Effector memory CD4-positive, alpha-beta T cell (primary cell): Measurements from ENCODE around the gene PNPLA8.

Source experiments
- DNase-seq, 3 donors: peaks; one replicate each; pipeline ENCODE4 v3.0.0-alpha.2; 2020
- H3K27ac ChIP-seq: 2 replicates; pipeline ENCODE4 v1.7.0; 2013; ENCODE audit warnings: mild to moderate bottlenecking, low read length, moderate library complexity; ENCODE audit not compliant: insufficient read depth, poor library complexity, severe bottlenecking
- H3K27me3 ChIP-seq: replicated peaks from 2 replicates; pipeline ENCODE4 v1.7.0; 2013; ENCODE audit warnings: mild to moderate bottlenecking, low read length; ENCODE audit not compliant: insufficient read depth, control insufficient read depth, poor library complexity, severe bottlenecking
- H3K36me3 ChIP-seq: 2 replicates; pipeline ENCODE4 v1.7.0; 2013; ENCODE audit warnings: mild to moderate bottlenecking, low read length, moderate library complexity; ENCODE audit not compliant: control insufficient read depth, insufficient read depth
- H3K4me1 ChIP-seq: 2 replicates; pipeline ENCODE4 v1.7.0; 2013; ENCODE audit warnings: low read length, mild to moderate bottlenecking; ENCODE audit not compliant: control insufficient read depth, insufficient read depth, poor library complexity, severe bottlenecking
- H3K4me3 ChIP-seq: 2 replicates; pipeline ENCODE4 v1.7.0; 2013; ENCODE audit warnings: low read length, low read depth, mild to moderate bottlenecking; ENCODE audit not compliant: insufficient read depth, poor library complexity, severe bottlenecking
- H3K9me3 ChIP-seq: 2 replicates; pipeline ENCODE4 v1.7.0; 2013; ENCODE audit warnings: mild to moderate bottlenecking, low read length, moderate library complexity; ENCODE audit not compliant: control insufficient read depth
- total RNA-seq, 3 donors: gene quantifications; one replicate each; lab custom pipeline; 2026; lab: John Stamatoyannopoulos, UW

The PNPLA8 gene, protein sequence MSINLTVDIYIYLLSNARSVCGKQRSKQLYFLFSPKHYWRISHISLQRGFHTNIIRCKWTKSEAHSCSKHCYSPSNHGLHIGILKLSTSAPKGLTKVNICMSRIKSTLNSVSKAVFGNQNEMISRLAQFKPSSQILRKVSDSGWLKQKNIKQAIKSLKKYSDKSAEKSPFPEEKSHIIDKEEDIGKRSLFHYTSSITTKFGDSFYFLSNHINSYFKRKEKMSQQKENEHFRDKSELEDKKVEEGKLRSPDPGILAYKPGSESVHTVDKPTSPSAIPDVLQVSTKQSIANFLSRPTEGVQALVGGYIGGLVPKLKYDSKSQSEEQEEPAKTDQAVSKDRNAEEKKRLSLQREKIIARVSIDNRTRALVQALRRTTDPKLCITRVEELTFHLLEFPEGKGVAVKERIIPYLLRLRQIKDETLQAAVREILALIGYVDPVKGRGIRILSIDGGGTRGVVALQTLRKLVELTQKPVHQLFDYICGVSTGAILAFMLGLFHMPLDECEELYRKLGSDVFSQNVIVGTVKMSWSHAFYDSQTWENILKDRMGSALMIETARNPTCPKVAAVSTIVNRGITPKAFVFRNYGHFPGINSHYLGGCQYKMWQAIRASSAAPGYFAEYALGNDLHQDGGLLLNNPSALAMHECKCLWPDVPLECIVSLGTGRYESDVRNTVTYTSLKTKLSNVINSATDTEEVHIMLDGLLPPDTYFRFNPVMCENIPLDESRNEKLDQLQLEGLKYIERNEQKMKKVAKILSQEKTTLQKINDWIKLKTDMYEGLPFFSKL
- total RNA-seq, result 76.5 to 117 (median 89.9) reads per million in 3 donors

DNA sequence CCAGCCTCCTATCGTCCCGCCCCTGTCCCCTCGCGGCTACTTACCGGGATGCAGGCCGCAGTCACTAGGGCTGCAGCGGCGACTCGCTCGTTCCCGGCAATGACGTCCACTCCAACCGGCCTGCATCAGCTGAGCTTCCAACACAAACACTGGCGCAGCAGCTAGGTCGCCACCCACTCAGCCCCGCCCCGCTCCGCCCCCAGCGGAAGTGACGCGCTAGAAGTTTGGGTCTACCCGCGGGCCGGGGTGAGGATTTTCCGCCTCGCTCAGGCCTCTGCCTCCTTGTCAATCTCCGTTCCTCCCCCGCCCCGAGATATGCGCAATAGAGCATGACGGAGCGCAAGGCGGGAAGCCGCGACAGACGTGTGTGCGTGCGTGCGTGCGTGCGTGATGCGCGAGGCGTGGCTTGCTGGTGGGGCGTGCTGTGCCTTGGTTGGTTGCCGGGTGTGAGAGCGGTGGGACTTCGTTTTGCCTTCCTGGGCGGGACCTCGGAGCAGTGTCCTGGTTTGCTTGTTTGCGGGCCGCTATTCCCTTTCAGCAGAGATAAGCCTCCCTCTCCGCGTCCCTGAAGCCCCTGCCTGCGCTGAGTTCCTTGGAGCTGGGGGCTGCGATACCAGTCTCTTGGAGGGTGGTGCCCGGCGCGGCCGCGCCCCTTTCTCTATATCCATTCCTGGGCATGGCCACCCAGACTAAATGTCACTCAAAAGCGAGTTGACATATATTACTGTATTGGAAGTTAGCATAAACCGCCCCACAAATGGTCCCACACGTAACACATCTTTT, at the start of gene PNPLA8:
Gene PNPLA8 (minus strand): TSS at position 151 of the 783 bp plus-strand sequence. CDS start 10,644 bp downstream, outside the sequence.
- Histone ChIP-seq H3K4me1 (peaks cover 6% of the 10 kb centered on the region), H3K27ac (peak within 1 kb of the TSS; percentile 97), H3K4me3 (peak within 1 kb of the TSS; percentile 86), H3K36me3 (no peaks in the 10 kb centered on the region), H3K27me3 (no peaks in the 10 kb centered on the region), H3K9me3 (no peaks in the 10 kb centered on the region)
- peak; percentile 99 to 100 (median 100) for DNase-seq

GRCh38 chr7:108575156-108575555, 49.2 kb upstream of the PNPLA8 start:
- no peak overlapping the region for H3K4me3 ChIP-seq
- peaks cover 6% of the 10 kb centered on the region for H3K4me1 ChIP-seq
- no peaks in the 10 kb centered on the region for H3K27me3 ChIP-seq
- H3K9me3 ChIP-seq, result no peaks in the 10 kb centered on the region
- H3K36me3 ChIP-seq, result peaks cover 39% of the 10 kb centered on the region
- DNase-seq, result no peak
- no peak overlapping the region for H3K27ac ChIP-seq

- Histone ChIP-seq H3K4me1 (peaks cover 15% of the 10 kb centered on the region), H3K4me3 (no peak overlapping the region), H3K27me3 (no peaks in the 10 kb centered on the region), H3K36me3 (peaks cover 26% of the 10 kb centered on the region), H3K9me3 (no peaks in the 10 kb centered on the region), H3K27ac (no peak overlapping the region)
- no peak for DNase-seq
Observed at GRCh38 chr7:108572480-108572879, 46.5 kb upstream of the PNPLA8 start.

- peaks cover 23% of the 10 kb centered on the region for H3K36me3 ChIP-seq
- peaks cover 15% of the 10 kb centered on the region for H3K4me1 ChIP-seq
- peak overlapping the region; percentile 75 for H3K4me3 ChIP-seq
- peak; percentile 23 to 42 (median 42) for DNase-seq
- no peaks in the 10 kb centered on the region for H3K9me3 ChIP-seq
- peak overlapping the region; percentile 99 for H3K27ac ChIP-seq
- H3K27me3 ChIP-seq, result no peaks in the 10 kb centered on the region
Observed at GRCh38 chr7:108570146-108570755, 44.3 kb upstream of the PNPLA8 start.

GRCh38 chr7:108569381-108570145, 43.6 kb upstream of the PNPLA8 start, which contains the start of the genes DNAJB9 and THAP5:
Gene DNAJB9 (plus strand): TSS chr7:108569874. CDS start chr7:108571727, 1,853 bp downstream.
Gene THAP5 (minus strand): TSS chr7:108569706. CDS start chr7:108569569, 137 bp downstream.
- peak within 1 kb of the TSS; percentile 99 for H3K27ac ChIP-seq
- no peaks in the 10 kb centered on the region for H3K27me3 ChIP-seq
- H3K9me3 ChIP-seq, result no peaks in the 10 kb centered on the region
- peaks cover 15% of the 10 kb centered on the region for H3K4me1 ChIP-seq
- peak; percentile 99 to 100 (median 100) for DNase-seq
- peaks cover 21% of the 10 kb centered on the region for H3K36me3 ChIP-seq
- peak within 1 kb of the TSS; percentile 75 for H3K4me3 ChIP-seq

- H3K4me1 ChIP-seq, result peaks cover 15% of the 10 kb centered on the region
- H3K36me3 ChIP-seq, result peaks cover 21% of the 10 kb centered on the region
- H3K27ac ChIP-seq, result peak overlapping the region; percentile 99
- no peak for DNase-seq
- H3K4me3 ChIP-seq, result peak overlapping the region; percentile 75
- no peaks in the 10 kb centered on the region for H3K9me3 ChIP-seq
- no peaks in the 10 kb centered on the region for H3K27me3 ChIP-seq
Observed at GRCh38 chr7:108568801-108569380, 43.0 kb upstream of the PNPLA8 start.

DNA sequence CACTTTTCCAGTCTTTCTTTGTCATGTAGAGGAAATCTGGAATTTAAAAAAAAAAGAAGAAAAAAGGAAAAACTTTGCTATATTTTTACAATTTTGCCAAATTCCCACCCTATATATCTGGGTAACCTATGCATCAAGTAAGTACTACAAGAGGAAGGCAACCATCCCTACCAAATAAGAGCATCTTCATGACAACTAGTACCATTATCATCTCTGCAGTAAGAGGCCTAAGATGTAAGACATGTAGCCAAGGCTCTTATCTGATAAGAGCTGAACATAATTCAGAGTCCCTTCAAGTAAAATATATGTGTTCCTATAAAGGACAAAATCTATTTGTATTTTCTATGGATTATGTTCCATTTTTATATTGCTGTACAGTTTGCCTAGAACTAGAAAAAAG, 40.1 kb upstream of the PNPLA8 start:
- peaks cover 10% of the 10 kb centered on the region for H3K4me1 ChIP-seq
- H3K27ac ChIP-seq, result no peak overlapping the region
- peaks cover 10% of the 10 kb centered on the region for H3K36me3 ChIP-seq
- H3K4me3 ChIP-seq, result no peak overlapping the region
- no peaks in the 10 kb centered on the region for H3K9me3 ChIP-seq
- H3K27me3 ChIP-seq, result no peaks in the 10 kb centered on the region
- no peak for DNase-seq

DNA sequence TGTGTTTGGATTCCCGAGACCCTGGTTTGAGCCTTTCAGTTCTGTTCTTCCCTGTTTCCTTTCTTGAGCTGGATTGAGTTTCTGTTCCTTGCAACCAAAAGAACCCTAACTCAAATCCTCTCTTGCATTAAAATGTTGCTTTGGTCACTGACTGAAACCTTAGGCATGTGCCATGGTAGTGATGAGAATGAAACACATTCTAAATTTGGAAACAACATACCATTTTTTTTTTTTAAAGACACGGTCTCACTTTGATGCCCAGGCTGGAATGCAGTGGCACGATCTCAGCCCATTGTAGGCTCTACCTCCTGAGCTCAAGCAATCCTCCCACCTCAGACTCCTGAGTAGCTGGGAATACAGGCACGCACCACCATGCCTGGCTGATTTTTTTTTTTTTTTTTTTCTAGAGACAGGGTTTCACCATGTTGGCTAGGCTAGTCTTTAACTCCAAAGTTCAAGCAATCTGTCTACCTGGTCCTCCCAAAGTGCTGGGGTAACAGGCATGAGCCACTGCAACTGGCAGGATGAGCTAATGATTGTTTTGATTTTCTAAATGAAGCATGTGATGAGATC, 35.2 kb upstream of the PNPLA8 start:
- DNase-seq, result no peak
- H3K27me3 ChIP-seq, result no peaks in the 10 kb centered on the region
- no peak overlapping the region for H3K27ac ChIP-seq

More for the DNA sequence above, 35.2 kb upstream of the PNPLA8 start:
- H3K4me3 ChIP-seq, result no peak overlapping the region
- H3K4me1 ChIP-seq, result no peaks in the 10 kb centered on the region
- H3K36me3 ChIP-seq, result peaks cover 10% of the 10 kb centered on the region
- H3K9me3 ChIP-seq, result peaks cover 7% of the 10 kb centered on the region
